SK-N-SH (cell line): Measurements from ENCODE around the gene GALE.

Experiments used
- MXI1 ChIP-seq: IDR thresholded peaks from 2 replicates; pipeline ENCODE4 v1.6.1; 2012; ENCODE audit warnings: mild to moderate bottlenecking, low read depth, low read length, improper control_type of control experiment
- POLR2AphosphoS5 ChIP-seq: IDR thresholded peaks from 2 replicates; pipeline ENCODE4 v1.6.1; 2012; ENCODE audit warnings: low read depth, low read length
- RAD21 ChIP-seq: IDR thresholded peaks from 2 replicates; pipeline ENCODE4 v1.6.1; 2012; ENCODE audit warnings: mild to moderate bottlenecking, low read length
- TF ChIP-seq, protein P1 (sequence below): fragments of 200-600 bp; sonication (generic); IDR thresholded peaks from 2 replicates; pipeline ENCODE4 v1.6.1; 2017; ENCODE audit warnings: antibody characterized with exemption, mild to moderate bottlenecking, moderate library complexity

DNA sequence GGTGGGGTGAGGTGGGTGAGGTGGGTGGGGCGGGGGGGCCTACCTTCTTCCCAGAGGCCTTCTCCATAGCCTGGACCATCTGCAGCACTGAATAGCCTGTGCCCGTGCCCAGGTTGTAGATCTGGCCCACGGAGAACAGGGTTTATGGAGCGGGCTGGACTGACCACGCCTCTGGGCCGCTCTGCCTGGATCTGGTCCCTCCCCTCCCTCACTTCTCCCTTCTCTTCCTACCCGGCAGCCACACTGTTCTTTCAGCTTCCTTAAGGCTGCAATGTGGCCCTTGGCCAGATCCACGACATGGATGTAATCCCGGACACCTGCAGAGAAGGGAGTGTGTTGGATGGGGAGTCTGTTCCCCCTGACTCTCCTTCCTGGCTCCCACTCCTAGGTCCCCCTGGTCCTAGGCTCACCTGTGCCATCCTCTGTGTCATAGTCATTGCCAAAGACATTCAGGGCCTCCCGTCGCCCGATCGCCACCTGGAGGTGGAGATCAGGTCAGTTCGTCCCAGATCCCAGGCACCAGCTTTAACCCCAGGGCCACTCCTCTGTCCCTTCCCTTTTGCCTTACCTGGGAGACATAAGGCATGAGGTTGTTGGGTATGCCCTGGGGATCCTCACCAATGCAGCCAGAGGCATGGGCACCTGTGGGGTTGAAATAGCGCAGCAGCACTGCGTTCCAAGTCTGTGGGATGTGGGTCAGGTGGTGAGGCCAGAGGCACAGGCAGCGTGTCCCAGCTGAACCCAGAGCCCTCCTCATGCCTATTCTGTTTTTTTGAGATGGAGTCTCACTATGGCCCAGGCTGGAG, 3.9 kb downstream of the GALE start:
- TF ChIP-seq, protein P1, sequence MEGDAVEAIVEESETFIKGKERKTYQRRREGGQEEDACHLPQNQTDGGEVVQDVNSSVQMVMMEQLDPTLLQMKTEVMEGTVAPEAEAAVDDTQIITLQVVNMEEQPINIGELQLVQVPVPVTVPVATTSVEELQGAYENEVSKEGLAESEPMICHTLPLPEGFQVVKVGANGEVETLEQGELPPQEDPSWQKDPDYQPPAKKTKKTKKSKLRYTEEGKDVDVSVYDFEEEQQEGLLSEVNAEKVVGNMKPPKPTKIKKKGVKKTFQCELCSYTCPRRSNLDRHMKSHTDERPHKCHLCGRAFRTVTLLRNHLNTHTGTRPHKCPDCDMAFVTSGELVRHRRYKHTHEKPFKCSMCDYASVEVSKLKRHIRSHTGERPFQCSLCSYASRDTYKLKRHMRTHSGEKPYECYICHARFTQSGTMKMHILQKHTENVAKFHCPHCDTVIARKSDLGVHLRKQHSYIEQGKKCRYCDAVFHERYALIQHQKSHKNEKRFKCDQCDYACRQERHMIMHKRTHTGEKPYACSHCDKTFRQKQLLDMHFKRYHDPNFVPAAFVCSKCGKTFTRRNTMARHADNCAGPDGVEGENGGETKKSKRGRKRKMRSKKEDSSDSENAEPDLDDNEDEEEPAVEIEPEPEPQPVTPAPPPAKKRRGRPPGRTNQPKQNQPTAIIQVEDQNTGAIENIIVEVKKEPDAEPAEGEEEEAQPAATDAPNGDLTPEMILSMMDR = no peak
- TF ChIP-seq MXI1 (no peak), POLR2AphosphoS5 (no peak), RAD21 (no peak)
